ENCODE measurements around the gene SLC44A1.

SLC44A1 gene

DNA sequence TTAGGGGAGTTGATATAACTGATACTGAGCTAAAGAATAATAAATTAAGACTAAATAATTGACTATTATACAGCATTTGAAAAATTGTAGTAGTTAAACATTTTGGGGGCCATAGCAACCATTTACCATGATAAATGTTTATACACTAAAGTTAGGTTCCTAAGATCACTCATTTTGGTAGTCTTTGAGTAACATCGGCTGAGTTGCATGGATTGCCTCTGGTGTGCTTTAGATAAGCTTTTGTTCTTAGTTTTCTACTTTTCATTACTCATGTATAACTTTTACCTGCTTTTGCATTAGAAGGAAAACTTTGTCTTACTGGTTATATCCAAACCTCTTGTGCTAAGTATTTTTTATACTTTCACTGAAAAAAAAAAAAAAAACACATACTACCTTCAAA, 101.2 kb downstream of the SLC44A1 start:
- Histone ChIP-seq H3K4me1 (ENCODE audit: control insufficient read depth, insufficient read depth, low read length) (no peaks in the 10 kb centered on the region), H3K9ac (ENCODE audit: low read depth, low read length) (no peak overlapping the region), H3K4me3 (ENCODE audit: low read depth, low read length) (no peak overlapping the region), H3K9me3 (ENCODE audit: control insufficient read depth, insufficient read depth, low read length) (no peaks in the 10 kb centered on the region), H3K36me3 (ENCODE audit: control insufficient read depth, insufficient read depth, low read length) (no peaks in the 10 kb centered on the region), H3K27me3 (ENCODE audit: control insufficient read depth, insufficient read depth, low read length) (no peaks in the 10 kb centered on the region)

DNA sequence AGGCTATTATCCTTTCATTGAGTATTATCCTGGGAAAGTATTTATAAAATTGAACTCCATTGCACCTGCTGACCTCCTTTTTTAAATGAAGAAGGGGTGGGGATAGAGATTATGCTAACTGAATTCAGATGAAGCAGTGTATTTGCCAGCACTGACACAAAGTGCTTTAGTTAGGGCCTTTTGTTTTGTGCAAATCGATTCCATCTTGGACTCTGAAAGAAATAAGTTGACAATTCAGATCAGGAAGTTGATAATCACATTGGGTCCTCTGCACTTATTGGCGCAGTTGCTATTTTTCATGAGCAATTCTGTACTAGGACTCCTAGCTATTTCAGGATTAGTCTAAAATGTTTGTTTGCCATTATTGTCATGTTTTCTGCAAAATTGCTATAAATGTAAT, 101.8 kb downstream of the SLC44A1 start:
- Histone ChIP-seq H3K36me3 (ENCODE audit: control insufficient read depth, insufficient read depth, low read length) (no peaks in the 10 kb centered on the region), H3K27me3 (ENCODE audit: control insufficient read depth, insufficient read depth, low read length) (no peaks in the 10 kb centered on the region), H3K9me3 (ENCODE audit: control insufficient read depth, insufficient read depth, low read length) (no peaks in the 10 kb centered on the region), H3K4me1 (ENCODE audit: control insufficient read depth, insufficient read depth, low read length) (no peaks in the 10 kb centered on the region), H3K4me3 (ENCODE audit: low read depth, low read length) (no peak overlapping the region), H3K9ac (ENCODE audit: low read depth, low read length) (no peak overlapping the region)

DNA sequence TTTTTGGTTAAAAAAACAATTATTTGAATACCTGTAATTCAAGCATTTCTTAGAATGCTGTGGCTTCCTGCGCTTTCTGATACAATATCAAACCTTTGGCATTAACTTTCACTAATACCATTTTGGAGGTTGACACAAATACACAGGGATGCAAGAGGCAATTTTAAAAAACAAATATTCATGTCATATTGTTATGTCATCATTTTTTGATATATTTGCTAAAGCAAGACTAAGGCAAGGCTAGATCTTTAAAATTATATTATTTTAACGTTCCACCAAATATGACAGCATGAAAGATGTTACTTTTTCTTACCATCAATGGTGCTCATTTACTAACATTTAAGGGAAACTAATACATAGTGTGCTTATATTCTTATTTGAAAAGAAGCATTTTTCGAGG, 110.0 kb downstream of the SLC44A1 start:
- H3K9ac ChIP-seq (ENCODE audit: low read depth, low read length) = no peak overlapping the region
- H3K36me3 ChIP-seq (ENCODE audit: control insufficient read depth, insufficient read depth, low read length) = no peaks in the 10 kb centered on the region
- H3K4me3 ChIP-seq (ENCODE audit: low read depth, low read length) = no peak overlapping the region
- H3K9me3 ChIP-seq (ENCODE audit: control insufficient read depth, insufficient read depth, low read length) = no peaks in the 10 kb centered on the region
- no peaks in the 10 kb centered on the region for H3K27me3 ChIP-seq (ENCODE audit: control insufficient read depth, insufficient read depth, low read length)
- no peaks in the 10 kb centered on the region for H3K4me1 ChIP-seq (ENCODE audit: control insufficient read depth, insufficient read depth, low read length)

DNA sequence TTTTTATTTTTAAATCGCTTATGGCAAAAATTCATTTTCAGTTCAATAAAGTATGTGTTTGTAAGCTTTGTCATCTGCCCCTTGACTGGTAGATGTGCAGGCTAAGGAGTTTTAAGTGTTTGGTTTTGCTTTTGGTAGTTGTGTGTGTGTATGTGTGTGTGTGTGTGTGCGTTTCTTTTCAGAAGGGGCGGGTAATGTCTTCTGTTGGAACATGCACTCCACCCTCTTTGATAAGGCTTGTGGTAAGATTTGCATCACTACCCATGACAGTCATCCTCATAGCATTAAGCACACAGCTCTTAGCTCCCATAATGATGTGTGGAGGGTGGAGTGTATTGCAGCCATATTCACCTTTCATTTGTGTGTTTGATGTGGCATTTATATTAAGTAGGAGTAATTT, 111.3 kb downstream of the SLC44A1 start:
- Histone ChIP-seq H3K4me3 (ENCODE audit: low read depth, low read length) (no peak overlapping the region), H3K4me1 (ENCODE audit: control insufficient read depth, insufficient read depth, low read length) (no peaks in the 10 kb centered on the region), H3K27me3 (ENCODE audit: control insufficient read depth, insufficient read depth, low read length) (no peaks in the 10 kb centered on the region), H3K9me3 (ENCODE audit: control insufficient read depth, insufficient read depth, low read length) (no peaks in the 10 kb centered on the region), H3K9ac (ENCODE audit: low read depth, low read length) (no peak overlapping the region), H3K36me3 (ENCODE audit: control insufficient read depth, insufficient read depth, low read length) (no peaks in the 10 kb centered on the region)

DNA sequence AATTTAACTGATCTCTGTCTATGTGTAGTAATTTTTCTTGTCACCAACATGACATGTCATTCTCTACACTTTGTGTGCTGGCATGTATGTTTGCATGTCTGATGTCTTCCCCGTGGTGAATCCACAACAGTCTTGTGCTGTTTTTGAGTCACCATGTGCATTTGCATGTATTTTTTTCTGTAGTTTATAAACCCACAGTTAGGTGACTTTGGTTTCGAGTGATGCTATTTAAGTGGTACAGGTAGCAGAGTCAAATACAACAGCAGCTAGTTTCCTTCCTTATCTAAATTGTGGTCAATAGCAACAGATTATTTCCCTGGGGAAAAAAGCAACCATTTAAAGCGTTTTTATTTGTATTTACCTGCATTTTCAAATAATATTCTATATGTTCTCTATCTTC, 113.5 kb downstream of the SLC44A1 start:
- H3K4me3 ChIP-seq (ENCODE audit: low read depth, low read length) = no peak overlapping the region

DNA sequence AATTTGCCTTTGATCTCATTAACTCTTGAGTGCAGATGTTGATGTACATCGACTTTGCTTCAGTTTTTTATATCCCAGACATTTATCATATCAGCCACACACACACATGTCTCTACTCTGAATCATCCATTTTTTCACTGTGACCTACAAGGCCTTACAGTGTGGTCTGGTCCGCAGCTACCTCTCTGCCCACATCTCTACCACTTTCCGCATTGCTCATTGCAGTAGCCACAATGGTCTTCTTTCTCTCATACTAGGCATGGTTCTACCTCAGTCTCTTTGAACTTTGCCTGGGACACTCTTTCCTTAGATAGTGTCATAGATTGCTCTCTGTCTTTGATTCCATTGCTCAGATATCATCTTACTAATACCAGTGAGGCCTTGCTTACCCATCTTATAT, 115.4 kb downstream of the SLC44A1 start:
- no peak overlapping the region for H3K9ac ChIP-seq (ENCODE audit: low read depth, low read length)
- H3K9me3 ChIP-seq (ENCODE audit: control insufficient read depth, insufficient read depth, low read length) = no peaks in the 10 kb centered on the region
- H3K27me3 ChIP-seq (ENCODE audit: control insufficient read depth, insufficient read depth, low read length) = no peaks in the 10 kb centered on the region
- H3K4me1 ChIP-seq (ENCODE audit: control insufficient read depth, insufficient read depth, low read length) = no peaks in the 10 kb centered on the region
- H3K36me3 ChIP-seq (ENCODE audit: control insufficient read depth, insufficient read depth, low read length) = no peaks in the 10 kb centered on the region
- H3K4me3 ChIP-seq (ENCODE audit: low read depth, low read length) = no peak overlapping the region

More for the DNA sequence above, 113.5 kb downstream of the SLC44A1 start:
- H3K4me1 ChIP-seq (ENCODE audit: control insufficient read depth, insufficient read depth, low read length) = no peaks in the 10 kb centered on the region
- no peaks in the 10 kb centered on the region for H3K36me3 ChIP-seq (ENCODE audit: control insufficient read depth, insufficient read depth, low read length)
- no peak overlapping the region for H3K9ac ChIP-seq (ENCODE audit: low read depth, low read length)
- H3K27me3 ChIP-seq (ENCODE audit: control insufficient read depth, insufficient read depth, low read length) = no peaks in the 10 kb centered on the region
- H3K9me3 ChIP-seq (ENCODE audit: control insufficient read depth, insufficient read depth, low read length) = no peaks in the 10 kb centered on the region

DNA sequence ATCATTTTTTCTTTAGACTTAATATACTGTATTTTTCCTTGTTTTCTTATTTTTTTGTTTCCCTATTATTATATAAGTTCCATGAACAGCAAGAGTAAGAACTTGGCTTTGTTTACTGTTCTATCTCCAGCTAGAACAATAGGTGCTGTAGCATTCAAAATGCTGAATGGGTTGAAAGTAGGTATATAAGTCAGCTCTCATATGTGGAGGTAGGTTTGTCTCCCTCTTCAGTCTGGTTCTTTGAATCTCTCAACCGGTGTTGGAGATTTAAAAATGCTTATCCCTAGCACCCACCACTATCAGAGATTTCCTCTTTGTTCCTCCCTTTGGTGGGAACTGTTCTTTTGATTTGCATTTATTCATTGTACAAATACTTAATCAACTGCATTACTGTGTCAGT, 115.9 kb downstream of the SLC44A1 start:
- Histone ChIP-seq H3K9me3 (ENCODE audit: control insufficient read depth, insufficient read depth, low read length) (no peaks in the 10 kb centered on the region), H3K9ac (ENCODE audit: low read depth, low read length) (no peak overlapping the region), H3K27me3 (ENCODE audit: control insufficient read depth, insufficient read depth, low read length) (no peaks in the 10 kb centered on the region), H3K4me1 (ENCODE audit: control insufficient read depth, insufficient read depth, low read length) (no peaks in the 10 kb centered on the region), H3K36me3 (ENCODE audit: control insufficient read depth, insufficient read depth, low read length) (no peaks in the 10 kb centered on the region), H3K4me3 (ENCODE audit: low read depth, low read length) (no peak overlapping the region)

DNA sequence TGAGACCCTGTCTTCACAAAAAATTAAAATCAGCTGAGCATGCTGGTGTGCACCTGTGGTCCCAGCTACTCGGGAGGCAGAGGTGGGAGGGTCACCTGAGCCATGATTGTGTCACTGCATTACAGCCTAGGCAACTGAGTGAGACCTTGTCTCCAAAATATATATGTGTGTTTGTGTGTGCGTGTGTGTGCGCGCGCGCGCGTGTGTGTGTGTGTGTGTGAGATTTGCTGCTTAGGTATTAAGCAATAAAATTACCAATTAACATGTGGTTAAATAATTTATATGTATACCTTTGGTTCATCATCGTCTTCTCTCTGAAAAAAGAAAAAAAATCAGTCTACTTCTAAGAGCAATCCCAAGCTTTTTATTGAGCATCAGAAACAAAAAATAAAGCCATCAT, 117.4 kb downstream of the SLC44A1 start:
- H3K36me3 ChIP-seq (ENCODE audit: control insufficient read depth, insufficient read depth, low read length) = no peaks in the 10 kb centered on the region
- H3K4me3 ChIP-seq (ENCODE audit: low read depth, low read length) = no peak overlapping the region
- no peaks in the 10 kb centered on the region for H3K4me1 ChIP-seq (ENCODE audit: control insufficient read depth, insufficient read depth, low read length)
- no peak overlapping the region for H3K9ac ChIP-seq (ENCODE audit: low read depth, low read length)
- no peaks in the 10 kb centered on the region for H3K27me3 ChIP-seq (ENCODE audit: control insufficient read depth, insufficient read depth, low read length)
- no peaks in the 10 kb centered on the region for H3K9me3 ChIP-seq (ENCODE audit: control insufficient read depth, insufficient read depth, low read length)

DNA sequence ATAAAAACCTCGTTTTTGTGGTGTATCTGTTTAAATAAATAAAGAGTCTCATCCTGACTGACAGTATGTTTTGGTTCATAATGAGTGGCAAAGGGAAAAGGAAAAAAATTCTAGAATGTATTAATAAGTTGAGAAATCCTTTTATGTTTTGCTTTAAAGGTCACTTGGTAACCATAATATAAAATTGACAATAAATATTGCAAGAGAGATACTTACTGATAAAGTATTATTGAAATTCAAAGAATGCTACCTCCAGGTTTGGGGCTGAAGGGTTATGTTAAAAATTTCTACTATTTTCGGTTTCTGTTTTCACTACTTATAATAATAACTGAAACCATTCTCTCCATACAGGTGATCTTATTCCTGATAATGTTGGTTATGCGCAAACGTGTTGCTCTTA, 118.0 kb downstream of the SLC44A1 start:
- Histone ChIP-seq H3K27me3 (ENCODE audit: control insufficient read depth, insufficient read depth, low read length) (no peaks in the 10 kb centered on the region), H3K9me3 (ENCODE audit: control insufficient read depth, insufficient read depth, low read length) (no peaks in the 10 kb centered on the region), H3K36me3 (ENCODE audit: control insufficient read depth, insufficient read depth, low read length) (no peaks in the 10 kb centered on the region), H3K4me1 (ENCODE audit: control insufficient read depth, insufficient read depth, low read length) (no peaks in the 10 kb centered on the region), H3K9ac (ENCODE audit: low read depth, low read length) (no peak overlapping the region), H3K4me3 (ENCODE audit: low read depth, low read length) (no peak overlapping the region)

DNA sequence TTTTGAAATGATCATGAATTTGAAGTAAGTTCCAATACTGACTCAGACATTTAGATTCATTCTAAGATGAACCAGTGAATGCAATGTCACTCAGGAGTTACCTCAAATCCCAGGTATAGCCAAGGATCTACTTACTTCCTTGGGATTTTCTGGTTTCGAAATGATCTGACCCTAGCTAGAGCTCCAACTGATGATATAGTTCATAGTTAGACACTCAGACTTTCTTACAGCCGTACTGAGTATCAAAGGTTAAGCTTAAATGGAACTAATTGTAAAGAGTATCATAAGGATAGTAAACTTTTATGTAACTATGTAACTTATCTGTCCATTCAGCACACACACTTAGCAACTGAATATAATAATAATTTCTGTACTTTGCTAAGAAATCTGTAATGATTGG, 119.4 kb downstream of the SLC44A1 start:
- H3K4me3 ChIP-seq (ENCODE audit: low read depth, low read length) = no peak overlapping the region
- H3K4me1 ChIP-seq (ENCODE audit: control insufficient read depth, insufficient read depth, low read length) = no peaks in the 10 kb centered on the region
- H3K9me3 ChIP-seq (ENCODE audit: control insufficient read depth, insufficient read depth, low read length) = no peaks in the 10 kb centered on the region
- H3K27me3 ChIP-seq (ENCODE audit: control insufficient read depth, insufficient read depth, low read length) = no peaks in the 10 kb centered on the region
- H3K9ac ChIP-seq (ENCODE audit: low read depth, low read length) = no peak overlapping the region
- H3K36me3 ChIP-seq (ENCODE audit: control insufficient read depth, insufficient read depth, low read length) = no peaks in the 10 kb centered on the region

DNA sequence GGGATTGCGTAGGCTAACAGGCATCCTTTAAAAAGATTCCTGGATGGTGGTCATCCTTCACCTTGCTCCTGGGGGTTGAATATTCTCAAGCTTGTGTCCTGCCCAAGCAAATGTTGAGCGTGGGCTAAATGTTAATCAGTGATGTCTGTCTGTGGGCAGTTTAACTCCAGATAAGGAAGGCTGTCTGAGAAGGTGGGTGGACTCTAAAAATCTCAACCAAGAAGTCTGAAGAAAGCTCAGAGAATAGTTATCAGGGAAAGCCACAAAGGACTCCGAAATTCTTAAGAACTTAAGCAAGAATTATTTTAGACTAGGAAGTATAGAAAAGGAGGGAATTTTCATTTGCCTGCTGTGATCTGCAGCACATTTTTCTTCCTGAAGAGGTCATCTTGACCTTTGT, 125.5 kb downstream of the SLC44A1 start:
- Histone ChIP-seq H3K4me3 (ENCODE audit: low read depth, low read length) (no peak overlapping the region), H3K27me3 (ENCODE audit: control insufficient read depth, insufficient read depth, low read length) (no peaks in the 10 kb centered on the region), H3K4me1 (ENCODE audit: control insufficient read depth, insufficient read depth, low read length) (no peaks in the 10 kb centered on the region), H3K9me3 (ENCODE audit: control insufficient read depth, insufficient read depth, low read length) (no peaks in the 10 kb centered on the region), H3K36me3 (ENCODE audit: control insufficient read depth, insufficient read depth, low read length) (no peaks in the 10 kb centered on the region), H3K9ac (ENCODE audit: low read depth, low read length) (no peak overlapping the region)

DNA sequence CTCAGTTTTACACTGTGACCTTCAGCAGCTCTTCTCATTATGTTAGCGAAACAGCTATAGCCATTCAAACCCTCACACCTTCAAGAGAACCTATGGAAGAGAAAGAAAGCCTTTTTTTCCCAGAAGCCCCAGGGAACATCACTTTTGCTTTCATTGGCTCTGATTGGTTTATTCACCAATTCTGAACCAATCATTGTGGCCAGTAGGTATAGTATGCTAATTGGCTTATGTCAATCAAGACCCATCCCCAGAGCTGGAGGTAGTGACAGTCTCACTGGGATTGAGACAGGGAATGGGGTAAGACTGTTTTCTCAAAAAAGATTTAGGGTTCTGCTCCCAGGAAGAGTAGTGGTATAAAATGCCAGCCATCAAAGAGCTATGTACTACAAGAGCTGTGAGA, 129.3 kb downstream of the SLC44A1 start:
- Histone ChIP-seq H3K36me3 (ENCODE audit: control insufficient read depth, insufficient read depth, low read length) (no peaks in the 10 kb centered on the region), H3K9me3 (ENCODE audit: control insufficient read depth, insufficient read depth, low read length) (no peaks in the 10 kb centered on the region), H3K4me1 (ENCODE audit: control insufficient read depth, insufficient read depth, low read length) (no peaks in the 10 kb centered on the region), H3K4me3 (ENCODE audit: low read depth, low read length) (no peak overlapping the region), H3K27me3 (ENCODE audit: control insufficient read depth, insufficient read depth, low read length) (no peaks in the 10 kb centered on the region), H3K9ac (ENCODE audit: low read depth, low read length) (no peak overlapping the region)

DNA sequence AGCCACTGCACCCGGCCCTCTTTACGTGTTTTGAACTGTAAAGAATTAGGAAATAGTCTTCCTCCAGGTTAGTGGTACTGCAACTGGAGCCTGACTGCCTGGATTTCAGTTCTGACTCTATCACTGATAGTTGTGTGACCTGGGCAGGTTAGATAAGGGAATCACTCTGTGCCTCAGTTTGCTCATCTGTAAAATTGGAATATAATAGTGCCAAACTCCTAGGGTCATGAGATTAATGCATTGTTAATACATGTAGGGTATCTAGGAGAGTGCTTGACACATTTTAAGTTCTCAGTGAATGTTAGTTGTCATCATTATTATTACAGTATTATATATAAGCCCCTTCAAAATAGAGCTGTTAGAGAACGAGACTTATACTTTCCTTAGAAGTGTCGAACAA, 130.9 kb downstream of the SLC44A1 start:
- H3K36me3 ChIP-seq (ENCODE audit: control insufficient read depth, insufficient read depth, low read length) = no peaks in the 10 kb centered on the region
- no peaks in the 10 kb centered on the region for H3K4me1 ChIP-seq (ENCODE audit: control insufficient read depth, insufficient read depth, low read length)
- no peak overlapping the region for H3K4me3 ChIP-seq (ENCODE audit: low read depth, low read length)
- no peaks in the 10 kb centered on the region for H3K9me3 ChIP-seq (ENCODE audit: control insufficient read depth, insufficient read depth, low read length)
- no peak overlapping the region for H3K9ac ChIP-seq (ENCODE audit: low read depth, low read length)
- no peaks in the 10 kb centered on the region for H3K27me3 ChIP-seq (ENCODE audit: control insufficient read depth, insufficient read depth, low read length)
